ENCODE results near the gene HDHD5. TPM values are rescaled to one million over a fixed set of nuclear protein-coding genes. Genes with fewer than 3 reads are reported as not detected.

HDHD5 gene
- total RNA-seq, 1 experiment from 2014 or later = 51.8 TPM

DNA sequence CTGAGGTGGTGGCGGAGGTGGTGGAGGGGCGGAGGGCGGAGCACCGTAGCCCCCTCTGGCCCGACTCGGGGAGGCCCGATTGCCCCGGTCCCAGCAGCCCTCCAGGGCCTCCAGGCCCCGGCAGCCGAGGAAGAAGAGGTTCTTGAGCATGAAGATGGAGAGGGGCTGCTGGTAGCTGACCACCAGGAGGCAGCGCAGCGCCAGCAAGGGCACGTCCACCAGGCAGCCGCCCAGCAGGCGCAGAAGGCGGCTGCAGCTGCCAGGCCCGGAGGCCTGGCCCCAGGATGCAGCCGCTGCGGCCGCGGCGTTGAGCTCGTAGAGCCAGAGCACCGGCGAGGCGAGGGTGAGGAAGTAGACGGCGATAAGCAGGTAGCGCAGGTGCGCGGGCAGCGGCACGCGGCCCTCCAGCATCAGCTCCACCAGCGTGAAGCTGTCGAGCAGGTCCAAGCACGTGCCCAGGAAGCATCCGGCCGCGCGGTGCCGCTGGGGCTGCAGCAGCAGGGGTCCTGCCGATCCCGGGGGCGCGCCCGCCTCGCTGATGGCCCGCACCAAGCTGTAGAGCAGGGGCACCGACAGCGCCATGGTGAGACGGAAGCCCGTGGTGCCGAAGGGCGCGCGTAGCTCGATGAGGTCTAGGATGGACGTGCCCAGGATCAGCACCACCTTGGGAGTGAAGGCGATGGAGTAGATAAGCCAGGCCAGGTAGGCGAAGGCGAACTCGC, 39.4 kb downstream of the HDHD5 start:
- no peak overlapping the region for H3K4me3 Mint-ChIP-seq (ENCODE audit: unreplicated experiment)
- CTCF ChIA-PET = interaction anchor here (1.1 to 2.0 kb wide), 2 partner anchors 19 to 383 kb away, joined by 3 to 4 read pairs; no protein-coding TSS in a partner anchor
- no peak overlapping the region for H3K27ac Mint-ChIP-seq (ENCODE audit: low read depth, unreplicated experiment)
- peaks cover 25% of the 10 kb centered on the region for H3K27me3 Mint-ChIP-seq (ENCODE audit: insufficient read depth, unreplicated experiment)
- H3K9me3 Mint-ChIP-seq (ENCODE audit: unreplicated experiment) = no peaks in the 10 kb centered on the region
- no peaks in the 10 kb centered on the region for H3K4me1 Mint-ChIP-seq (ENCODE audit: insufficient read depth, unreplicated experiment)
- no TSS peak for BruUV-seq (replicated peaks)
- TF ChIP-seq, protein P1, sequence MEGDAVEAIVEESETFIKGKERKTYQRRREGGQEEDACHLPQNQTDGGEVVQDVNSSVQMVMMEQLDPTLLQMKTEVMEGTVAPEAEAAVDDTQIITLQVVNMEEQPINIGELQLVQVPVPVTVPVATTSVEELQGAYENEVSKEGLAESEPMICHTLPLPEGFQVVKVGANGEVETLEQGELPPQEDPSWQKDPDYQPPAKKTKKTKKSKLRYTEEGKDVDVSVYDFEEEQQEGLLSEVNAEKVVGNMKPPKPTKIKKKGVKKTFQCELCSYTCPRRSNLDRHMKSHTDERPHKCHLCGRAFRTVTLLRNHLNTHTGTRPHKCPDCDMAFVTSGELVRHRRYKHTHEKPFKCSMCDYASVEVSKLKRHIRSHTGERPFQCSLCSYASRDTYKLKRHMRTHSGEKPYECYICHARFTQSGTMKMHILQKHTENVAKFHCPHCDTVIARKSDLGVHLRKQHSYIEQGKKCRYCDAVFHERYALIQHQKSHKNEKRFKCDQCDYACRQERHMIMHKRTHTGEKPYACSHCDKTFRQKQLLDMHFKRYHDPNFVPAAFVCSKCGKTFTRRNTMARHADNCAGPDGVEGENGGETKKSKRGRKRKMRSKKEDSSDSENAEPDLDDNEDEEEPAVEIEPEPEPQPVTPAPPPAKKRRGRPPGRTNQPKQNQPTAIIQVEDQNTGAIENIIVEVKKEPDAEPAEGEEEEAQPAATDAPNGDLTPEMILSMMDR (IDR thresholded peaks at IDR 0.05; ENCODE audit: unreplicated experiment) = peak; percentile 15
- H3K36me3 Mint-ChIP-seq (ENCODE audit: insufficient read depth, unreplicated experiment) = no peaks in the 10 kb centered on the region
- intact Hi-C loops (cut with micrococcal nuclease) = no loop called here
- POLR2A ChIA-PET = no interaction called here
- no peak for DNase-seq (ENCODE audit: unreplicated experiment)

DNA sequence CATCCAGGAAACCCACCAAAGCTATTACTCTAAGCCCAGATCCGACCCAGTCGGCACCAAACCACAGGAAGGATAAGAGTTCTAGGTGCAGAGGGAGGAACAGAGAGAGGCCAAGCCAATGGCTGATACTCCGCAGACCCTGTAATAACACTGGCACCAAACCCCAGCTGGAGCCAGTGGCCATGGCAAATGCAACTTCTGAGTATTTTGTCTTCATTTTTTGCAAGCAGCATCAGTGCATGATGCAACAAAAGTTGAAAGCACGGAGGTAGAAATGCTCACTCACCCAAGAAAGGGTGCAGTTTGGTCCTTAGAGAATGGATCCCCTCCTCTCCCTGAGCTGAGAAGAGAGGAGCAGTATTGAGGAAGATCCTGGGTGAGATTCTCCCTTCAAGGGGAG, 40.7 kb downstream of the HDHD5 start:
- POLR2A ChIA-PET = no interaction called here
- intact Hi-C loops (cut with micrococcal nuclease) = no loop called here
- H3K9me3 Mint-ChIP-seq (ENCODE audit: unreplicated experiment) = no peaks in the 10 kb centered on the region
- H3K4me1 Mint-ChIP-seq (ENCODE audit: insufficient read depth, unreplicated experiment) = no peaks in the 10 kb centered on the region
- no TSS peak for BruUV-seq (replicated peaks)
- TF ChIP-seq, protein P1 (IDR thresholded peaks at IDR 0.05; ENCODE audit: unreplicated experiment) = no peak
- H3K27me3 Mint-ChIP-seq (ENCODE audit: insufficient read depth, unreplicated experiment) = peaks cover 25% of the 10 kb centered on the region
- H3K27ac Mint-ChIP-seq (ENCODE audit: low read depth, unreplicated experiment) = no peak overlapping the region
- DNase-seq (ENCODE audit: unreplicated experiment) = no peak
- CTCF ChIA-PET = interaction anchor here (2.0 kb wide), 1 partner anchor 384 kb away, joined by 4 read pairs; no protein-coding TSS in a partner anchor
- no peak overlapping the region for H3K4me3 Mint-ChIP-seq (ENCODE audit: unreplicated experiment)
- peaks cover 1% of the 10 kb centered on the region for H3K36me3 Mint-ChIP-seq (ENCODE audit: insufficient read depth, unreplicated experiment)

DNA sequence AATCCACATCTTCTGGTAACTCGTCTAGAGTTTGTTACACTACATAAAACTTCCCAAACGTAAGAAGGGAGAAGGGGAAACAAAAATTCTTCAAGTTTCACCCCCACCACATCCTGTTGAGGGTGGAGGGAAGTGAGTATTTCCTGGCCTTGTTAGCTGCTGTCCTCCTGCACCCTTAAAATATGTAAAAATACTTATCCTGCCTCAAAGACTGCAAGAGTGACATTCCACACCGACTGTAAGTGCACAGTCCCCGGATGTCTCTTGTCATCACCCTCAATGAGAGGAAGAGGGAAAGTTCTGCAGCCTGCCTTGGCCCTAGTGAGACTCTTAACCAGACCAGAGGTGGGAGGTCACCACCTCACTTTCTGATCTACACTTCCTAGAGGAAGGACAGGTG, 41.2 kb downstream of the HDHD5 start:
- no peak overlapping the region for H3K4me3 Mint-ChIP-seq (ENCODE audit: unreplicated experiment)
- TF ChIP-seq, protein P1 (IDR thresholded peaks at IDR 0.05; ENCODE audit: unreplicated experiment) = no peak
- H3K9me3 Mint-ChIP-seq (ENCODE audit: unreplicated experiment) = no peaks in the 10 kb centered on the region
- intact Hi-C loops (cut with micrococcal nuclease) = no loop called here
- peaks cover 5% of the 10 kb centered on the region for H3K36me3 Mint-ChIP-seq (ENCODE audit: insufficient read depth, unreplicated experiment)
- ChIA-PET POLR2A (interaction anchor here (2.0 kb wide), 1 partner anchor 9 kb away, joined by 6 read pairs; no protein-coding TSS in a partner anchor), CTCF (interaction anchor here (2.0 kb wide), 1 partner anchor 385 kb away, joined by 4 read pairs; no protein-coding TSS in a partner anchor)
- no peaks in the 10 kb centered on the region for H3K4me1 Mint-ChIP-seq (ENCODE audit: insufficient read depth, unreplicated experiment)
- DNase-seq (ENCODE audit: unreplicated experiment) = no peak
- H3K27me3 Mint-ChIP-seq (ENCODE audit: insufficient read depth, unreplicated experiment) = peaks cover 25% of the 10 kb centered on the region
- no TSS peak for BruUV-seq (replicated peaks)
- H3K27ac Mint-ChIP-seq (ENCODE audit: low read depth, unreplicated experiment) = no peak overlapping the region

DNA sequence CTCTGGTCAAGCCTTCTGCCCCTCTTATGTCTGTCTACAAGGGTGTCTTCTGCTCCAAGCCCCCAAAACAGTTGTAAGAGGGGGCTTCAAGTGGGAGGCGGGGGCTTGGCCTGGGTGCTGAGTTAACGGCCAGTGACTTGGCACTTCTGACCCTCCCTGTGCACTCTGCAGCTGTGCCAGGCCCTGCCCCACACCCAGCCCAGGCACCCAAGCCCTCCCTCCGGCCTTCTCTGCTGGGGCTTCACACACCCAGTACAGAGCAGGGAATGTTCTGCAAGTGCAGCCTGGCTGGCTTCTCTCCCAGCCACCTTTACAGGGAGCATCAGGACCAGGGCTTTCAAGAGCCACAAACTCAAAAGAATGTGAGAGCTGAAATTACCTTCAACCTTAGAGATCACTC, 41.7 kb downstream of the HDHD5 start:
- CTCF ChIA-PET = interaction anchor here (2.0 kb wide), 1 partner anchor 385 kb away, joined by 4 read pairs; no protein-coding TSS in a partner anchor
- Mint-ChIP-seq H3K4me1 (ENCODE audit: insufficient read depth, unreplicated experiment) (no peaks in the 10 kb centered on the region), H3K27ac (ENCODE audit: low read depth, unreplicated experiment) (peak overlapping the region; percentile 10), H3K9me3 (ENCODE audit: unreplicated experiment) (no peaks in the 10 kb centered on the region), H3K36me3 (ENCODE audit: insufficient read depth, unreplicated experiment) (peaks cover 5% of the 10 kb centered on the region), H3K4me3 (ENCODE audit: unreplicated experiment) (no peak overlapping the region), H3K27me3 (ENCODE audit: insufficient read depth, unreplicated experiment) (peaks cover 23% of the 10 kb centered on the region)
- BruUV-seq (replicated peaks) = no TSS peak
- POLR2A ChIA-PET = interaction anchor here (2.0 kb wide), 1 partner anchor 10 kb away, joined by 6 read pairs; no protein-coding TSS in a partner anchor
- no peak for DNase-seq (ENCODE audit: unreplicated experiment)
- TF ChIP-seq, protein P1 (IDR thresholded peaks at IDR 0.05; ENCODE audit: unreplicated experiment) = no peak
- intact Hi-C loops (cut with micrococcal nuclease) = no loop called here
